HG03432 (cell line): ENCODE data around the gene SNRPD2.
"Not testable (repeated sequence)": the region's sequence is repeated elsewhere in the genome, so short reads cannot be mapped to it uniquely, and the experiment has no call there.

Experiments used
- ATAC-seq: cut with Tn5 transposase; IDR thresholded peaks from one replicate; pipeline ENCODE4 v1.9.1; 2021; ENCODE audit warnings: mild to moderate bottlenecking, moderate library complexity; ENCODE audit not compliant: unreplicated experiment

Gene SNRPD2

DNA sequence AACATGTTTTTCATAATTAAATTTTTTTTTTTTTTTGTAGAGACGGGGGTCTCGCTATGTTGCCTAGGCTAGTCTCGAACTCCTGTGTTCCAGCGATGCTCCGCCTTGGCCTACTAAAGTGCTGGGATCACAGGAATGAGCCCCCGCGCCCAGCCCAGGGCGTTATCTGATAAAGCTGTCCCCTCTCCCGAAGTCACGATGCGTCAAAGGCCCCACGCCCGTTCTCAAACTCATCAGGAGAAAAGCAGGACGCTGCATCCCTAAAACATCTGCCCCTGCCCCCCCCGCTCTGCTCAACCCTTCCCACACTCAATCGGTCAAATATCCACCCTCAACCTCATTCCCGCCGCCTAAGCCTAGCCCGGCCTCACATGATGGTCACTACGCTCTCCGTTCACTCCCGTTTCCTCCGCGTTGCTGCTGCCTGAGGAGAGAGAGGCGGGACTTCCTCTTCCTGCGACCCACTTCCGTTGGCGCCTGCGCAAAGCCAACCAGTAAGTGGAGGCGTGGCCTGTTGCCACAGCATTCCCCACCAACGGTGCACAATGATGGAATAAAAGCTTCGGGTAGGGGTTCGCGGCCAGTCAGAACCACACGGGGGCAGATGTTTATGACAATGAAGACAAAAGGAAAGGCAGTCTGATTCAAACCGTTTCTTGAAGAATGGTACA is at the start of gene SNRPD2:
TSS of gene SNRPD2 (minus strand) at position 438 of the 671 bp plus-strand sequence. CDS start at position 373, 65 bp downstream.
- ATAC-seq = peak; percentile 48

GRCh38 chr19:45739498-45740439 is 48.0 kb upstream of the SNRPD2 start:
- no peak for ATAC-seq

DNA sequence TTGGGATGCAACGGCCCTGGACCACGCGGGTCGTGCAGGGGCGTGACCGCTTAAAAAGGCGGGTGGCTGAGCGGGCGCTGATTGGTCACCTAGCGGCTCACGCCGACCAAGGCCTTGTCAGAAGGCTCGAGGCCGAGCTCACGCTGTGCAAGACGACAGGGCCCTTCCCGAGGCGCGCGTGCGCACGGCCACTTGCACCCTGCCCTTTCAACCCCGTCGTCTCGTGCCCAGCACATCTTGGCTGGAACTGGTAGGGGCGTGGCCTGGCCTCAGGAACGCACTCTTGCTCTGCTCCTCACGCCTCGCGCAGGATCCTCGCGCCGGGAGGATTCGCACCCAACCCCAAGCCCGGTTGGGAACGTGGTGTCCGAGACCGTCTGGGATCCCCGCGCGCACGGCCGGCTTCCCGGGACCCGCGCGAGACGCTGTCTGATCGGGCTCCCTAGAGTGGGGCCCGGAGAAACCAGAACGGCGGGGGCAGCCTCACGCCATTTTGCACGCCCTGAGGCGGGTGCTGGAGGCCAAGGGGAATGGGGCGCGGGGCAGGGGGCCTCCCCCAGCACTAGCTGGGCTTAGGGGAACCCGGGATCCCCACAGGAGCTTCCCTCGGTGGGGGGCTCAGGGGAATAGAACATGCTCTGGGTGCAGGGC is 41.5 kb upstream of the SNRPD2 start, which contains the start of gene MEIOSIN:
TSS of gene MEIOSIN (plus strand) at position 280 of the 651 bp plus-strand sequence. CDS start 1,938 bp downstream, outside the sequence.
- ATAC-seq = no peak

DNA sequence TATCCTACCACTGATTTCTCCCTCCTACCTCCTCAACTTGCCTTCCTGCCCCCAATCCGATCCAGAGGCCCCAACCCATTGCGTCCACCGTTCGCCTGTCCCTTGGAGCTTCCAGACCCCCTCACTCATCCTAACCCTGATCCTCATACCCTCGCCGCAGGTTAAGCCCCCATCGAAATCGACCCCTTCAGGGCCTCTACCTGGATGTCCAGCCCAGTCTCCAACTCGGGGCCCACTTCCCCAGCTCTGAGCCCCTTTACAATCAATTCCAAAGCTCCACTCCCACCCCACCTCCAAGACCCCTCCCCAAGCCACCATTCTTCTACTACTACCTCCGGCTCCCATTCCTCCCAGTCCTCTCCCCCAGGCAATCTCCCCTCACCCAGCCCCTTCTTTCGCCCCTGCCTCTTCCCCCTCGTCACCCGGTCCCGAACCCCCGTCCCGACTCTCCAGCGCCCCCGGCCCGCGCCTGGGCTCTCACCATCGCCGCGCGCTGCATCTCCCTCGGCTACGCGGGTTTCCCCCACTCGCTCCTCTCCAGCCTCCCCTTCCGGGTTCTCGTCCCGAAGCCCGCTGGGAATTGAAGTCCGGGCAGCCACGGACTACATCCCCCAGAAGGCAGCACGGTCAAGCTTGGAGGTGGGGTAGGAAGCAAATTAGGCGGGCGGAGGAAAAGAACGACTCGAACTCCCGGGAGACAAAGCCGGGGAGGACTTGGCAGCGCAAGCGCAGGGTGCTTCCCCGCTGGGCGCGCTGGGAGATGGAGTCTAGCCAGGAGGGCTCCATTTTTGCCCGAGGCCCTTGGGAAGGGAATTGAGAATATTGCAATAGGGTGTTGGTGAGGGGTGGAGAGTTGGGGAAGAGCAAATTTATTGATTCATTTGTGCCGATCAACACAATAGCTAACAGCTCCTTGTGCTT is 38.9 kb upstream of the SNRPD2 start, which contains the start of gene FBXO46:
TSS of gene FBXO46 (minus strand) at position 529 of the 921 bp plus-strand sequence. CDS start 17,401 bp downstream, outside the sequence.
- ATAC-seq = peak; percentile 85

DNA sequence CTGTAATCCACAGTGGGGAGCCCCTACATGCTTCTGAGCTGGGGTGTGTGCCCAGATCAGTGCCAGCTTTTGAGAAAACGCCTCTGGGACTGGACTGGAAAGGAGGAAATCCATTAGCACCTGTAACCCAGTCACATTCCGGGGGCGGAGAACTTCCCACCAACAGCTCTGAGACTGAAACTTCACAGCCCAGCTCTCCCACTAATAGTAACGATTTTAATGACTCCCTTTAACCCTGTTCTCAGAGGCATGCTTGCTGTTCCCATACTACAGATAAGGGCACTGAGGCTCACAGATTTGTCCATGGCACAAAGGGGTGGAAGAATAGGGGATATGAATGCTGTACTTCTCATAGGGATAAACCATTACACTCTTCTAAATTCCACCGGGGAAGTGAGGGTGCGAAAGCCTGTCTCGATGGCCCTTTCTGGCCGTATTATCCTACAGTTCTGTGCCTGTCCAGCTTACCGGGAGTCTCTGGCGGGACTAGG is 38.1 kb upstream of the SNRPD2 start:
- ATAC-seq = no peak

- ATAC-seq = not testable (repeated sequence)
Observed at GRCh38 chr19:45728683-45729082, 36.9 kb upstream of the SNRPD2 start.

DNA sequence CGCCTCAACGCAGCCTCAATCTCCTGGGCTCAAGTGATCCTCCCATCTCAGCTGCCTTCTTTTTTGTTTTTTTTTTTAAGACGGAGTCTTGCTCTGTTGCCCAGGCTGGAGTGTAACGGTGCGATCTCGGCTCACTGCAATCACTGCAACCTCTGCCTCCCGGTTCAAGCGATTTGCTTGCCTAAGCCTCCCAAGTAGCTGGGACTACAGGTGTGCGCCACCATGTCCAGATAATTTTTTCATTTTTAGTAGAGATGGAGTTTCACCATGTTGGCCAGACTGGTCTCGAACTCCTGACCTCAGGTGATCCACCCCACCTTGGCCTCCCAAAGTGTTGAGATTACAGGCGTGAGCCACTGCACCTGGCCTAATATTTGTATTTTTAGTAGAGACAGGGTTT is 28.3 kb upstream of the SNRPD2 start:
- ATAC-seq = not testable (repeated sequence)

DNA sequence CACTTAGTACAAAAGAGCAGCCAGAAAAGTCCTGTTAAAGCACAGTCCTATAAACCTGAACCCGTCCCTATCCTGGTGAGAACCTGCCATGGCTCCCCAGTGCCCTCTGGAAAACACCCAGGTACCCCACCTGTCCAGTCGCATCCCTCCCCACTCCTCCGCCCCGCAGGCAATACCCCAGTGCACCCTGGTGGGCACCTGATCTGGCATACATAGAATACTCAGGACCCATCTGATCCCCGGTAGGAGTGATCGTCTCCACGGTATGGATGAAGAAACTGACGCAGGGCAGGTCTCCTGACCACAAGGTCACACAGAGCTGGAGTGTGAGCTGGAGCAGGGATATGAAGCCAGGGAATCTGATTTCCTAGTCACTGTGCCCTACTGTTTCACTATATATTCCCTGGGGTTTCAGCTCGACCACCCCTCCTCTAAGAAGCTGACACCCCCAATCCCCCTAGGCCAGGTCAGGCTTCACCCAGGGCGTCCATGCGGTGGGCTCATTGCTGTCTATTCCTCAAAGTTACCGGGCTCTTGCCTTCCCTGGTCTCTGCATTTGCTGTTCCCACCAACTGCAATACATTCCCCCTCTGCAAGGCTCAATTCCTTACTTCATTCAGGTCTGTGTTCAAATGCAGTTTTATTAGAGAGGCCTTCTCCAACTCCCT is 26.4 kb upstream of the SNRPD2 start:
- ATAC-seq = no peak

GRCh38 chr19:45717131-45717982 is 25.6 kb upstream of the SNRPD2 start:
- peak; percentile 91 for ATAC-seq

DNA sequence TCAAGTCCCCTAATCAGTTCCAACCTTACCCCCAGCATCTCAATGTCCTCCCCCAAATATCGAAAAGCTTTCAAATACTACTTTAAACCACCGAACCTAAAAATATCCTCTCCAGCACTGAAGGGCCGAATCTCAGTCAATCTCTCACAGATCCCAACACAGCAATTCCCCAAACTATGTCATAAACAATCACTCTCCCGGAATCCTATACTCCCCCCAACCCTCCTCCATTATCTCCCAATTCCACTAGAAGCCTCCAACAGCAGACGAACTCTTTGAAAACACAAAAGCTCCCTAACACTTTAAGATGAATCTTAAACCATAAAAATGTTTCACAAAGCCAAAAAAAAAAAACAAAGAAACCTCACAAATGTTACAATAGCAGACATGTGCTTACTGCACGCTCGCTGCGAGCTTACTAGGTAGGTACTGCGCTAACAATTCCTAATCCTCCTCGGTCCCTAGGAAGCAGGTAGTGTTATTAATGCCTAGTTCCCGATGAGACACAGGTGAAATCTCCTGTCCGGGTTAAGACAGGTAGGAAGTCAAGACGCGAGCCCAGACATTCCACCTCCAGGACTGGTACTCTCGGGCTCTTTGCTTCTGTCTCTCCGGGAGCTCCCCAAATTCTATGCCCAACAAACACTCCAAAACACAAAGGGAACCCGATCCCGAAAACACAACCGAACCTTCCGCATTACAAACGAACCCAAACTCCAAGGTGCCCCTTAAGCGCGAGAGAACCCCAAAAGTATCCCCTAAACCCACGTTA is 24.8 kb upstream of the SNRPD2 start:
- ATAC-seq = no peak

- ATAC-seq = no peak
Observed at GRCh38 chr19:45715139-45715538, 23.4 kb upstream of the SNRPD2 start.

- ATAC-seq = no peak
Observed at GRCh38 chr19:45713141-45713540, 21.4 kb upstream of the SNRPD2 start.

DNA sequence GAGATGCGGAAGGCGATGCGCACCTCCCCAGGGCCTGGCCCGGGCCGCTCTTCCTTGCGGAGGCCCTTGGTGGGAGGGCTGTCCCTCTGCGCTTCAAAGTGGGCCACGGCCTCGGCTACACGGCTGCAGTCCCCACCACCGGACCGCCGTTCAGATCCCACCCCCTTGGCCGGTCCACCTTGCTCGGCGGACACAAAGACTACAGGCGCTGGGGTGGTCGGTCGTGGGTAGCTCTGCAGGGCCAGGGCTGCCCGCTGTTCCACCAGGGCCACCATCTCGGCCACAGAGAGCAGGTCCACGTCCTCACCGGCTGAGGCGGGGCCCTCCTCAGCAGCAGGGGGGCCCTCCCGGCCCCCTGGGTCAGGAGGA is 20.9 kb upstream of the SNRPD2 start:
- no peak for ATAC-seq

DNA sequence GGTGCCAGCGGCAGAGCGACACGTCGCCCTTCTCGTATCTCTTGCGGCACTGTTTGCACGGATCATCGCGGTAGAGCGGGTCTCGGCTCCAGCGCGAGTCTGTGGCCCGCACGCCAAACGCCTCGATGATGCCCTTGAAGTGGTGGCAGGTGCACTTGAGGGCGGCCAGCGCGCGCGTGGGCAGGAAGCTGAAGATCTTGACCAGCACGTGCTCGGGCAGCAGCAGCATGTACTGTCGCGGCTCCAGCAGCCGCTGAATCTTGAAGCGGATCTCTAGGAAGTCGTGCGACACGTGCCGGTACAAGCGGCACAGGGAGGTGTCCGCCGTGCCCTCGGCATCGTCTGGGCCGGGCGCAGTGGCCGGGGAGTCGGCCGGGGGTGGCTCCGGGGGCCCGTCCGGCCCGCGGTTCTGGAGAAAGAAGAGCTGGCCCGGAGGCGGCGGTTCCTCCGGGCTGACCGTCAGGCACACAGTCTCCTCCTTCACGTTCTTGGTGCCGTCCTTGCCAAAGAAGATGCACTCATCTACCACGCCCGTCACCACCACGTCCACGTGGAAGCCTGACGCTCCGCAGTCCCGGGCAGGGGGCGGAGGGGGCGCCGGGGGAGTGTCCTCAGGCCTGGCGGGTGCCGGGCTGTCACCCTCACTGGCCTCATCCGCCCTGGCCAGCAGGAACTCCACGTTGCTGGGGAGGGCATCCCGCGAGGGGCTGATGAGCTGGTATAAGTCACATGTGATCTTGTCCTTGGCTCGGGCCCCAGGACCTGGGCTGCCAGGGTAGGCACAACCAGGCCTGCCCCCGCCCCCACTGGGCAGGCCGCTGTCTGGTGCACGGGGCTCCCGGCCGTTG is 20.3 kb upstream of the SNRPD2 start:
- no peak for ATAC-seq

DNA sequence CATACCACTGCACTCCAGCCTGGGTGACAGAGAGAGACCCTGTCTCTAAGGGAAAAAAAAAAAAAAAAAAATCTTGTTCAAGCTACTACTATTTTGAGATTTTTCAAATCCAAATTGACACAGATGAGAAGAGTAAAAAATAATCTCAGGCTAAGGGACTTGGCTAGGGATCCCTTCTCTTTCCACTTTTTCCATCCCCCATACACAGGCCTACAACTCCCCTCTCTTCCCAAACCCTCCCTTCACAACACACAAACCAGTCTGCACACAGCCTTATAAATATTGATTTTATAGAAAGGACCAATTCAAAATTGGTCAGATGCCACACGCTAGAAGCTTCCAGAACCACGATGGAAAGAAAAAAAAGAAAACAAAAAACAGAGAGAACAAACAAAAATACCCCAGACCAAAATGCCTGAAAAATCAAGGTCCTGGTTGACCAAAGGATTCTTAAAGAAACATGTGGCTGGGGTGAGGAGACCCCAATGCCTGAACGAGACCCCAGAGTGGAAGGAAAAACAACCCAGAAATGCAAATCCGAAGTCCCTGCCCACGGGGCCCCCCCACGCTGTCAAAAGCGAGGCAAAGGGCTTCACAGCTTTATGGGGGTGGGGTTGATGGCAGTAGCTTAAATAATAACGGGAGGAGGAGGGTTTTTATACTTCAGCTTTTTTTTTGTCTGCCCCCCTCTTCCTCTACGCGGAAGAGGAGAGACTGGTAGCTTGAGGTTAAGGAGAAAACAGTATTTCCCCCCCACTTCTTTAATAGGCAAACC is 18.8 kb upstream of the SNRPD2 start:
- no peak for ATAC-seq
